DND-41 (cell line): ENCODE results near the gene BTRC.

Experiments
- EZH2 ChIP-seq: IDR thresholded peaks from 3 replicates; pipeline ENCODE4 v1.6.1; 2012; ENCODE audit warnings: borderline replicate concordance, low read depth, mild to moderate bottlenecking, moderate library complexity, low read length, inconsistent platforms; ENCODE audit not compliant: severe bottlenecking
- TF ChIP-seq, protein P1 (sequence below): IDR thresholded peaks from 2 replicates; pipeline ENCODE4 v1.5.1; 2012; ENCODE audit warnings: borderline replicate concordance, low read length, moderate library complexity, mild to moderate bottlenecking; ENCODE audit not compliant: poor library complexity, severe bottlenecking; ENCODE audit errors: extremely low read depth

DNA sequence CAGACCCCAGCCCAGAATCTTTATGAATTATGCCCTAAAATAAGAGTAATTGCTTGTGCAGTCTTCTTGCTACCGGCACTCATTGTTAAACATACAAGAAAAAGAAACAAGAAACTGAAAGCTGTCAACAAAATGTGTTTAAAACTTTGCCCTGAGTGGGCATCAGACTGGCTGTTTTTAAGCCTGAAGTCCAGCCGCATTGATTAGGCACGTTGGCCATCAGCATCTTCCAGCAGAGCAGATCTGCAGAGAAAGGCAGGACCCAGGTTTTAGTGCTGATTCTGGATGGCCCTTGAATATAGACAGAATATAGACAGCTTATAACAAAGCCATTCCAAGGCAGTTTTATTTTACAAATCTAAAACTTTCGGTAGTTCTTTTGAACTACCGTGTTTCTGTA, 131.2 kb downstream of the BTRC start:
- TF ChIP-seq, protein P1, sequence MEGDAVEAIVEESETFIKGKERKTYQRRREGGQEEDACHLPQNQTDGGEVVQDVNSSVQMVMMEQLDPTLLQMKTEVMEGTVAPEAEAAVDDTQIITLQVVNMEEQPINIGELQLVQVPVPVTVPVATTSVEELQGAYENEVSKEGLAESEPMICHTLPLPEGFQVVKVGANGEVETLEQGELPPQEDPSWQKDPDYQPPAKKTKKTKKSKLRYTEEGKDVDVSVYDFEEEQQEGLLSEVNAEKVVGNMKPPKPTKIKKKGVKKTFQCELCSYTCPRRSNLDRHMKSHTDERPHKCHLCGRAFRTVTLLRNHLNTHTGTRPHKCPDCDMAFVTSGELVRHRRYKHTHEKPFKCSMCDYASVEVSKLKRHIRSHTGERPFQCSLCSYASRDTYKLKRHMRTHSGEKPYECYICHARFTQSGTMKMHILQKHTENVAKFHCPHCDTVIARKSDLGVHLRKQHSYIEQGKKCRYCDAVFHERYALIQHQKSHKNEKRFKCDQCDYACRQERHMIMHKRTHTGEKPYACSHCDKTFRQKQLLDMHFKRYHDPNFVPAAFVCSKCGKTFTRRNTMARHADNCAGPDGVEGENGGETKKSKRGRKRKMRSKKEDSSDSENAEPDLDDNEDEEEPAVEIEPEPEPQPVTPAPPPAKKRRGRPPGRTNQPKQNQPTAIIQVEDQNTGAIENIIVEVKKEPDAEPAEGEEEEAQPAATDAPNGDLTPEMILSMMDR = no peak
- no peak for TF ChIP-seq EZH2
